UCSD-AML1 (cell line): ENCODE results near the gene GSTM3.
"Not testable (repeated sequence)": the region's sequence is repeated elsewhere in the genome, so short reads cannot be mapped to it uniquely, and the experiment has no call there.

Experiments
- DNase-seq: peaks from one replicate; lab custom pipeline; 2025; ENCODE audit not compliant: unreplicated experiment; lab: John Stamatoyannopoulos, UW

GSTM3 gene

DNA sequence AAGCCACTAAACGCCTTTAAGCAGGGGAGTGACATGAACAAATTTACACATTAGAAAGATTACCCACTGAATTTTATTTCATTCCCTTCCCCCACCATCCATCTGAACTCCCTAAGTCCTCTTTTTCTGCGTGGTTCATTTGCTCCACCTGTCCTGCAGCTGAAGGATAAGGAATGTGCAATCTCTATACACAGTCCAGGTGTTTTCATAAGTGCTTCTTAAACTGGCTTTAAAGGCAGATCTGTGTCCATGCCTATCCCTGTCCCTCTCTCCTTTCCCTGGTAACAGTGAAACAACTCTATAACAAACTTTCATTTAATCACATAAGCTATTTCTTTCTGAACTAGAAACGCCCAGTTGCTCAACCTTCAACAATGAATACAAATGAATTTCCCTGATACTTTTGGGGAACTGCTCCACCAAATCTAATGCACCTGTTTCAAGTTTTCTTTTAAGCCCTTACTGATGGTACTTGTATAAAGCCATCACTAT, 8.4 kb downstream of the GSTM3 start:
- DNase-seq: no peak

DNA sequence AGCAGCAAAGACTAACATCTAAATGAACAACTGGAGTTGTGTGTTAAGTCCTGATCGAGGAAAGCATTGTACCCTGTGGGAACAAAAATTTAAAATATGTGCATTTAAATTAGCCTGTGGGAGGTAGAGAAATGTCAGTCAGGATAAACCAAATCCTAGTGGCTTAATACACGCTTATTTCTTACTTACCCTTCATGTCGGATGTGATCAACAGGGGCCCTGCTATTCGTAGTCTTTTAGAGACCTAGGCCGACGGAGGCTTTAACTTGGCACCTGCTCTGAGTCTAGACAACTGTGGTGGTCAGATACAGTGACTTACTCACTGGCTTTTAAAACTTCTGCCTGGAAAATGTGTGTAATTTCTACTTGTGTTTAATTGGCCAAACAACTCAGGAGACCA, 10.2 kb downstream of the GSTM3 start:
- no peak for DNase-seq

DNA sequence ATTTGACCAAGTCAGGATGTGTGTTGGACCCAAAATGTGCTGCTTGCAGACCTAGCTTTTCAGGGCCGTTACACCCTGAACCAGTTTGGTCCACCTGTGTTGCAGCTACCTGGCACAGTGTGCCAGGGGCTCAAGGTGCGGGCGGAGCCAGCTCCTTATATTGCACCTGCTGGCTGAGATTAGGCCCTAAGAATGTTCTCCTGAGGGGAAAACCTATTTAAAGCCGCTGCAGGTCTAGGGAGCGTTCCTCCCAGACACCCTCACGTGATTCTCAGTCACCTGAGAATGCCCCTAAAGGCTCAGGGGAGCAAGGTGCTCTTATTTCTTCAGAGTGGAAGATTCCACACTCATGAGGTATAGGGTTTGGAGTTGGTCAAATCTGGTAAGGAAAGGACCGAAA, 12.0 kb downstream of the GSTM3 start:
- no peak for DNase-seq

DNA sequence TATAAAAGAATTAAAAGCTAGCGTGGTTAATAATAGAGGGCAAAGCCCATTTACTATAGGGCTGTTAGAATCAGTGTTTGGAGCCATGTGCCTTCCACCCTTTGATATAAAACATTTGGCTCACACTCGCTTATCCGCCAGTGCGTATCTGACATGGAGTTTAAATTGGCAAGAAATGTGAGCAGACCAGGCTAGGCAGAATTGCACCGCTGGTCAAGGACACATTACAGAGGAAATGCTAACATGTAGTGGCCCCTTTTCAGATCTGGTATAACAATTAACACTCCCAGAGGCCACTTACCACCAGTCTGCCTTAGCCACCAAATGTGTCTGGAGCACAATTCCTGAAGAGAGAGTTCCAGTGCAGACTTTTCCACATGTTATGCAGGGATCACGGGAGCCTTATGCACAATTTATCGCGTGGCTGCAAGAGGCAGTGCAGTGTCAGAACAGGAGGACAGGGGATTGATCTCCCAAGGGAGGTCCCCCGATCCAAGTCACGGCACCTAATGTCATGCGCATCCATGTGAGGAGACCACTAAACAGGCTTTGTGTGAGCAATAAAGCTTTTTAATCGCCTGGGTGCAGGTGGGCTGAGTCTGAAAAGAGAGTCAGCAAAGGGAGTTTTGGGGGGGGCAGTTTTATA, 14.0 kb downstream of the GSTM3 start:
- DNase-seq: no peak

DNA sequence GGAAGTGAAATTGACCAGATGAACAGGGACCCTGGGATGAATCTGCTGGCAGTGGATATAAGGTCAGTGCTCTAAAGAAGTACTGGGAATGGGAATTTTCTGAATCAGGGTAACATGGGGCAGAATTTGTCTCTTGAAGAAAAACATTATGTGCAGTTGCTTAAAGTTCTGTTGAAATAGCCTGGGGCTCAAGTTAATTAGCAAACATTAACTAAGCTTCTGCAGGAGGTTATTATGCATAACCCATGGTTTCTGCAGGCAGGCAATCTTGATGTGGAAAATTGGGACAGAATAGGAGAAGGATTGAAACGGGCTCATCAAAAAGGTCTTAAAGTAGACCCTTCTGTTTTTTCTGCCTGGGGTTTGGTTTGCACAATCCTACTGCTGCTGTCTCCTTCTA, 14.8 kb downstream of the GSTM3 start:
- no peak for DNase-seq

DNA sequence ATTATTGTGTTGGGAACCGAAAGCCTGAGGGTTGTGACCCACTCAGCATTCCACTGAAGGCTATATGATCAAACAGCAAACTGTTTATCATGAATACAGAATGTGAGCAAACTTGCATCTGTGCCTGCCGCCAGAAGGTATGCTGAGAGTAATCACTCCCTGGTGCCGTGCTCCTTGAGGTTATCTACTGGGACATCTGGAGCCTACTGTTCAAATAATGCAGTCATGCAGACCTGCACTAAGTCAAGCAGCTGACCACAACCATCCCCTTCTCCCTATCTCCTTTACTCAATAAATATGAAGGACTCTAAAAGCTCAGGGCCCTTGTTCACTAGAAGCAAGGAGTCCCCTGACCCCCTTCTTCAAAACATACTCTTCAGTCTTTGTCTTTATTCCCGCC, 15.3 kb downstream of the GSTM3 start:
- no peak for DNase-seq

DNA sequence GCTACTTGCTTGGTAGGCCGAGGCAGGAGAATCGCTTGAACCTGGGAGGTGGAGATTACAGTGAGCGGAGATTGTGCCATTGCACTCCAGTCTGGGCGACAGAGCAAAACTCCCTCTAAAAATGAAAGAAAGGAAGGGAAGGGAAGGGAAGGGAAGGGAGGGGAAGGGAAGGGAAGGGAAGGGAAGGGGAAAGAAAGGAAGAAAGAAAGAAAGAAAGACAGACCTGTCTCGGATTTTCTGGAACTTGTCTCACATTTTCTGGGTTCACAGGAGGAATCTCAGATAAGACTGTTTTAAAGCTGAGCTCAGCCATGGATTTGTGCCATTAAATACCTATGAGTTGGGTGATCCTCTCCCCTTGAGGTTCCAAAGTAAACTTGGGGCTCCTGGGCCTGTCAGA, 15.9 kb downstream of the GSTM3 start:
- no peak for DNase-seq

DNA sequence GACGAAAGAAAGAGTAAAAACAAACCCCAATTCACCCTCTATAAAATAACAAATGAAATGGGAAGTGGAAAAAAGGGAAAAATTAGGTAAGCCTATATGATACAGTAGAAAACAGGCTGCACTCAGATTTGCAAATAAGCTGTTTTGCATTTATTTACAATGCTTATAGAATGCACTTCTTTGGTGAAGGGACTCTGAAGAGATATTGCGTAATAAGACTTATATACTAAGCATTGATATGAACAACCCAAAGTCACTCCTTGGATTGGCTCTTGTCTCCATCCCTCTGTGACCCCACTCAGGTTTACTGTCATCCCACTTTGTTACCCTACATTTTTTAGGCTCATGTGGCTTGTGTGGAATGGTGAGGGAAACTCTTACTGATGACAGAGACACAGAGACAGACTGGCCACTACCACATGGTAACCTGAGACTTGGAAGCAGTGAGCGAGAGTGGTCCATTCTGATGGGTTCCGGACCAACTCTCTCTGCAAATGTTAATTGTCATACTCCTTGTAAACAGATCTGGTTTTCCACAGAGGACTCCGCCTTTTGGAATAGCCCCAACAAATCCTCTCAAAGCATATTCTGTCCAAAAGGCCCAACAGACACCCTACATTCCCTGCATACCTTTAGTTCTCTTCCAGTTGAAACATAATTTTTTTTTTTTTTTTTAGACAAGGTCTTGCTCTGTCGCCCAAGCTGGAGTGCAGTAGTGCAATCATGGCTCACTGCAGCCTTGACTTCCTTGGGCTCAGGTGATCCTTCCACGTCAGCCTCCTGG, 17.7 kb downstream of the GSTM3 start:
- DNase-seq: no peak

DNA sequence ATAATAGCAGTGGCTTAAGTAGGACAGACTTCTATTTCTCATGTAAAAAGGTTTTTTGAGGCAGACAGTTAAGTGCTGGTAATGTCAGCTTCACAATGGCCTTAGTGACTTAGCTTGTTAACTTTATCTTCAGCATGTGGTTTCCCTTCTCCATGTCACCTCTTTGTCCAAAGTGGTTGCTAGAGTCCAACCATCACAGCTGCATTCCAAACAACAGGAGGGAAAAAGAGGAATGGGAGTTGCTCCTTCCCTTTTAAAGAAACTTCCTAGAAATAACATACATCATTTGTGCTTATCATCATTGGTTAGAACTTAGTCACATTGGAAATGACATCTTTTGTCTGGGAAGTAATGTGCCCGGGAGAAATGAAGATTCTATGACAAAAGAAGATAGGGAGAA, 18.9 kb downstream of the GSTM3 start:
- DNase-seq: no peak

DNA sequence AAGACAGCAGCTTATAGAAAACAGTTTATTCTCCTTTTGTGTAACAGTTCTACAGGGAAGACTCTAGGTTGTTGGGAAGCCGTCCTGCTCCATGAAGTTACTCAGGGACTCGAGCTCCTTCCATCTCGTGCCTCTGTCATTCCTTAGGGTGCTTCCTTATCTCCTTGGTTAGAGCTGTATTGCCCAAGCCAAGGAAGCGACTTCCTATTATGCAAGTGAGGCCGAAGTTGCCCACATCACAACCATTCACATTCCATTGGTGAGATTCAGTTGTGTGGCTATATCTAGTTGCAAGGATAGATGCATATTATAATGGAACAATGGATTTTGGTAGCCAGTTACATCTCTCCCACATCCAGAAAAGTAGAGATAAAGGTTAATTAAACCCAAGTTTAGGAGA, 19.8 kb downstream of the GSTM3 start:
- DNase-seq: no peak

DNA sequence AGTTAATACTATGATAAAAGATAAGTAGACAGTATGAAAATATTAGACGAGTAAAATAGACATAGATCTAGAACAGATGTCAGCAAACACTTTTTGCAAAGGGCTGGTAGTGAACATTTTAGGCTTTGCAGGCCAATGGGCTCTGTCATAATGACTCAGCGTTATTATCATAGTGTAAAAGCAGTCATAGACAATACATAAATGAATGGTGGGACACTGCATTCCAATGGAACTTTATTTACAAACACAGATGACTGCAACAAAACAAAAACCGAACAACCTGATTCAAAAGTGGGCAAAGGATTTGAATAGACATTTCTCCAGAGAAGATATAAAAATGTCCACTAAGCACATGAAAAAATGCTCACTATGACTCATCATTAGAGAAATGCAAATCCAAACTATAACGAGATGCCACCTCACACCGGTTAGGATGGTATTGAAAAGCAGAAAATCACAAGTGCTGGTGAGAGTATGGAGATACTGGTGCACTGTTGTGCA, 21.5 kb downstream of the GSTM3 start:
- DNase-seq: no peak

DNA sequence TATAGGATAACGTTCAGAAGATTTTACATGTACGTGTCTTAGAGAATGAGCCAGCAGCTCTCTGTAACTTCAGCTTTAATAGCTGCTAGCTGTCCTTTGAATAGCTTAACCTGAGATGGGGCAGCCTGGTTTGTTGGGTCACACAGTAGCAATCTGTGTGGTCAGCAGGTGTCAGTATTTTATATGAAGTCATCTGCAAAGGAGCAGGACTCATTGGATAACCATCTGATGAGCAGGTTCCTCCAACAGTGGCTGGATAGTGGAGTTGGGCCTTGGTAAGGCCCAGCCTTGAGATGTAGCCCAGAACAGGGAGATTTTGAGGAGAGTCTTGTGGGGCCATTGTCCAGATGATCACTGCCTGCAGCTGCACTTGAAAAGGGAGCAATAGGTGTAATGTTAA, 22.3 kb downstream of the GSTM3 start:
- DNase-seq: no peak

DNA sequence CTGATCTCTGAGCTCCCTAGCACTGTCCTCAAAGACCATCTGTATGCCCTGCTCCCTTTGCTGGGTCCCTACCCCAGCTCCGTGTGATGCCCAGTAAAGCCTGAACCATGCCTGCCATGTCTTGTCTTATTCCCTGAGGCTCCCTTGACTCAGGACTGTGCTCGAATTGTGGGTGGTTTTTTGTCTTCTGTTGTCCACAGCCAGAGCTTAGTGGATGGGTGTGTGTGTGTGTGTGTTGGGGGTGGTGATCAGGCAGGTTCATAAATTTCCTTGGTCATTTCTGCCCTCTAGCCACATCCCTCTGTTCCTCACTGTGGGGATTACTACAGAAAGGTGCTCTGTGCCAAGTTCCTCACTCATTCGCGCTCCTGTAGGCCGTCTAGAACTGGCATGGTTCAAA, 23.1 kb downstream of the GSTM3 start:
- no peak for DNase-seq

DNA sequence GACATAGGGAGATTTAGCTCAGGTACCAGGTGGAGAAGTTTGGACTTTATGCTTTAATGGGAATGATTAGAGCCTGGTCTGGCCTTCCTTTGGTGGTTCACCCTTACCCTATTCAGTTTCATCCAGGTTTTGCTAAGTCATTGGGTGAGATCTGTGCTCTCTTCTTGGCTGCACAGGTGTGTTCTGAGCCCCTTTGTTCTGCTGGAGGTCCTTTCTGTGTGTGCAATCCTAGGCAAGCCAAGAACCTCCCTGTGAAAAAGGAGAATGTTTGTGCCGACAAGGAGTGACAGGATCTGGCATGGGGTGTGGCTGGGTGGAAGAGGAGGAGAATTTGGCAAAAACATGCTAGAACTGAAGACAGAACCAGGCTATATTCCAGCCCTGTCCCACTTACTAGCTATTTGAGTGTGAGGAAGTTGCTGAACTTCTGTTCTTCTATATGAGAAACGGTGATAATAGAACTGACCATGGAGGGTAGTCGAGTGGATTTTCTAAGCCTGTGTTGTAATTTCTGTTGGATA, 24.2 kb downstream of the GSTM3 start:
- DNase-seq: no peak

DNA sequence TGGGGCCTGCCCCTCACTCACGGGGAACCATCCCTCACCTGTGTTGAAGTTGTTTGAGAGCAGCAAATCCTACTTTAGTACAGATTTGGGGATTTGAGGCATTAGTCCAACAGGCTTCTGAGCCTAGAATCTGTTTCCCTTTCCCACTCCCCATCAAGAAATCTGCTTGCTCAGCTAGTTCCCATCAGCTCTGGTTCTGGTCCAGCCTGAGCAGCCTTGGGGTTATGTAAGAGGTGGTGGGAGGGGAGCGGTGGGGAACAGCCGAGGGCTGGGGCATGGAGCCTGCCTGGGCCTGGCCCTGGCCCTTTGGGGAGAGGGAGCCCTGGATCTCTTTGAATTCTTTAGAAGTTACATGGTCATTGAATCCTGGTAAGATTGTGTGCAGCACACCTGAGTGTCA, 24.7 kb downstream of the GSTM3 start:
- no peak for DNase-seq

DNA sequence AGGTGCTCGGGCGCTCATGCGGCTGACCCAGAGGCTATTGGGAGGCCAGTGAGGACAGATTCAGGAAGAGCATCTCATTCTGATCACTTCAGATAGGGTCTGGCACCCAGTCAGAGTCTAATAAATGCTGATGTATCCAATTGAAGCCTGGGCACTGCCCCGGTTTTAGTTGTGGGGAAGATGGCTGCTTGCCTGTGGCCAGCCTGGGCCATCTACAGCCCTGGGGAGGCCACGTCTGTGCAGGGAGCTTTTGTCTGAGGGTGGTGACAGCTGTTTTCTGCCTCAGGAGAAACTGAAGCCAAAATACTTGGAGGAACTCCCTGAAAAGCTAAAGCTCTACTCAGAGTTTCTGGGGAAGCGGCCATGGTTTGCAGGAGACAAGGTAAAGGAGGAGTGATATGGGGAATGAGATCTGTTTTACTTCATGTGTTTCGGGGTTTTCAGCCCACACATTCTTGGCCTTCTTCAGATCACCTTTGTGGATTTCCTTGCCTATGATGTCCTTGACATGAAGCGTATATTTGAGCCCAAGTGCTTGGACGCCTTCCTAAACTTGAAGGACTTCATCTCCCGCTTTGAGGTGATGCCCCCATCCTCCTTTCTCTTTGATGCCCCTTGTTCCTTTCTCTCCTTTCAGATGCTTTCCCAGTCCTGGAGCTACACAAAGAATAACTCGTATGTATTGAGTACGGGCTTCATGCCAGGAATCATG, 26.0 kb downstream of the GSTM3 start:
- no peak for DNase-seq

DNA sequence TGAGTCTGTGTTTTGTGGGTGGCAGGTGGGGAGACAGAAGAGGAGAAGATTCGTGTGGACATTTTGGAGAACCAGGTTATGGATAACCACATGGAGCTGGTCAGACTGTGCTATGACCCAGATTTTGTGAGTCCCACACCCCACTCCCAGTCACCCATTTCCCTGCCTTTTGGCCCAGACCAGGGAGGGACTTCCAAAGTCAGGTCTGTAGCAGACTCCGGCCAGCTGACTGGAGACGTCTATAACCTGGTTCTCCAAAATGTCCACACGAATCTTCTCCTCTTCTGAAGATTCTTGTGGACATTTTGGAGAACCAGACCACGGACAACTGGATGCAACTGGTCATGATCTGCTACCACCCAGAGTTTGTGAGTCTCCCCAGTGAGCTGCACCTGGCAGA, 27.2 kb downstream of the GSTM3 start:
- DNase-seq: no peak

DNA sequence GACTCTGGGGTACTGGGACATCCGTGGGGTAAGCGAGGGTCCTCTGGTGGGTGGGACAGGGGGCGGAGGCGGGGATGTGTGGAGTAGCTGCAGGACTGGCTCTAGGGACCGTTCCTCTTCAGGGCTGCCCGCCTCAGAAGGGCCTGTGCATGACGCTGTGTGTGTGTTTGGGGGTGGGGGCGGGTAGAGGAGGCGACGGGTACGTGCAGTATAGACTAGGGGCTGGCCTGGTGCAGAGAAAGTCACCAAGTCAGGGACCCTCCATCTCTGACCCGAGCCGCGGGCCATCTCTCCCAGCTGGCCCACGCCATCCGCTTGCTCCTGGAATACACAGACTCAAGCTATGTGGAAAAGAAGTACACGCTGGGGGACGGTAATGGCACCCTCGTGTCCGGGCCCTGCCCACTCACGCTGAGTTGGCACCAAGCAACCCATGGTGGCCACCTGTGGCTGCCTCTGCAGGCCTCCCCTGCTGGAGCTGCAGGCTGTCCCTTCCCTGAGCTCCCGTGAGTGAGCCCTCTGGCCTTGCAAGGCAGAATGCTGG, 28.4 kb downstream of the GSTM3 start:
- no peak for DNase-seq

DNA sequence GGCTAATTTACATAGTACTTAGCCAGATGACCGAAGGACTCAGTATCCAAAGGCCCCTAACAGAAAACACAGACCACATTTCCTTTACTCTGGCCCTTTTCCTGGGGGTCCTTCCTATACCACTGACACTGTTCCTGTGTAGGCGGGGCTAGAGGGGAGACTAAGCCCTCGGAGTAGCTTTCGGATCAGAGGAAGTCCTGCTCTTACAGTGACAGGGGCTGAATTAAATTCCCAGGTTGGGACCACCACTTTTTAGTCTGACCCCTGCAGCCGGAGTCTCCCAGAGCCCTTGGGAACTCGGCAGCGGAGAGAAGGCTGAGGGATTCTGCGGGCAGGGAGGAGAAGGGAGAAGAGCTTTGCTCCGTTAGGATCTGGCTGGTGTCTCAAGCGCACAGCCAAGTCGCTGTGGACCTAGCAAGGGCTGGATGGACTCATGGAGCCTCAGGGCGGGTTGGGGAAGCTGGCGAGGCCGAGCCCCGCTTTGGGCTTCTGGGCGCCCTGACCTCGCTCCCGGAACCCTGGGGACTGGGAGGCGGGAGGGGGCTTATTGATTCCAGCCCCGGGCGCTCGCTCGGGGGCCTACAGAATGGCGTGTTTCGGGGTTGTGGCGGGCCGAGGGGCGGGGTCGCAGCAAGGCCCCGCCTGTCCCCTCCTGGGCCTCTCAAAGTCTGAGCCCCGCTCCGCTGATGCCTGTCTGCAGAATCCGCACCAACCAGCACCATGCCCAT, 29.1 kb downstream of the GSTM3 start, which contains the start of gene GSTM5:
Gene GSTM5 (plus strand): TSS at position 659 of the 728 bp plus-strand sequence. CDS start 62 bp downstream, at position 721.
- not testable (repeated sequence) for DNase-seq

DNA sequence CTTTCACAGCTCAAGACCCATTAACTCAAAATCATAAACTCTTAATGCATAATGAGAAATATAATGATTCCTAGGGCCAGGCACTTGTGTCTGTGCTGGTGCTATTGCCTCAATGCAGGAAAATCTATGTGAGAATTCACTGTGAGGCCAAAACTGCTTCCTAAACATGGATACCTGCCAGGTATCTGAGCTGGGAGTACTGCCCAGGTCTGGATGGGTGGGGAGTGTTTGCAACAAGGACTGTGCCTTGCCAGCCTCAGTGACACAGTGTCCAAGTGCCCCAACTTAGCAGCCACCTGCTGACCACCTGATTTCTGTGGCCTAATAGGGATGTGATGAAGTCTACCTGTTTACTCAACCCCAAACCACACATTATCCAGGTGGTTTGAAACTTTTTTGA, 31.0 kb downstream of the GSTM3 start:
- DNase-seq: not testable (repeated sequence)

DNA sequence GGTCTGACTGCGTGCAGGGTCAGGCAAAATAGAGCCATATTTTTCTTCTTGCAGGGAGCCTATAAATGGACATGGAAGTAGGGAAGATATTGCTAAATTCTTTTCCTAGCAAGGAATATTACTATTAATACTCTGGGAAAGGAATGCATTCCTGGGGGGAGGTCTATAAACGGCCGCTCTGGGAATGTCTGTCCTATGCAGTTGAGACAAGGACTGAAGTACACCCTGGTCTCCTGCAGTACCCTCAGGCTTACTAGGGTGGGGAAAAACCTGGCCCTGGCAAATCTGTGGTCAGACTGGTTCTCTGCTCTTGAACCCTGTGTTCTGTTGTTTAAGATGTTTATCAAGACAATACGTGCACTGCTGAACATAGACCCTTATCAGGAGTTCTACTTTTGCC, 31.9 kb downstream of the GSTM3 start:
- DNase-seq: not testable (repeated sequence)
